GM12878 (cell line): ENCODE measurements around the gene PLAC8L1. TPM values are rescaled to one million over a fixed set of nuclear protein-coding genes. Genes with fewer than 3 reads are reported as not detected.

ENCODE experiments used
- ATAC-seq: fragments of 200-7000 bp; cut with Tn5 transposase; 3 replicates; pipeline ENCODE4 v1.9.1; 2020; ENCODE audit warnings: mild to moderate bottlenecking, moderate library complexity
- BruUV-seq: library from RNA; stranded (reverse); fragments of 400-500 nt; replicated peaks from 2 replicates; lab custom pipeline; 2021; lab: Mats Ljungman, UMichigan
- CTCF ChIA-PET: fragments of 300-600 bp; sonication (Branson Sonifier 250); formaldehyde crosslinking; extraction: SDS; loops from one replicate; lab custom pipeline; 2021; ENCODE audit warnings: inconsistent platforms; lab: Yijun Ruan, JAX
- POLR2A ChIA-PET: fragments of 350-600 bp; formaldehyde crosslinking; extraction: SDS; loops from one replicate; lab custom pipeline; 2021; ENCODE audit warnings: inconsistent platforms; lab: Charles Lee
- RAD21 ChIA-PET: fragments of 300-600 bp; sonication (Branson Sonifier 250); formaldehyde crosslinking; loops from one replicate; lab custom pipeline; 2023; ENCODE audit warnings: antibody characterized with exemption; ENCODE audit not compliant: unreplicated experiment; lab: Charles Lee
- SMC1A ChIA-PET: fragments of 300-600 bp; sonication (Branson Sonifier 250); formaldehyde crosslinking; loops from one replicate; lab custom pipeline; 2023; ENCODE audit not compliant: unreplicated experiment, uncharacterized antibody; lab: Charles Lee
- DNase-seq: peaks from one replicate; pipeline ENCODE4 v3.0.0-alpha.2; 2011; ENCODE audit warnings: low read depth, low spot score
- FAIRE-seq: peaks from 3 replicates; lab custom pipeline; 2011; peaks lifted over from hg19 to GRCh38; lab: Jason Lieb, UNC
- H2AFZ ChIP-seq: 2 replicates; pipeline ENCODE4 v1.6.0; 2011; ENCODE audit warnings: low read depth, low read length, control low read depth; ENCODE audit not compliant: control insufficient read depth
- H3K27ac ChIP-seq: 2 replicates; pipeline ENCODE4 v1.5.1; 2011; ENCODE audit warnings: control low read depth; ENCODE audit not compliant: control insufficient read depth, insufficient read depth
- H3K27me3 ChIP-seq, 2 experiments: replicated peaks in 1 of 2; 2 replicates each; pipeline versions ENCODE4 v1.6.0 to v1.6.1; 2011; ENCODE audit warnings: low read length in 1 of 2; ENCODE audit not compliant: control insufficient read depth in 2 of 2, insufficient read depth in 2 of 2
- H3K36me3 ChIP-seq, 2 experiments: 2 replicates each; pipeline ENCODE4 v1.5.1; 2011; ENCODE audit warnings: low read length in 1 of 2; ENCODE audit not compliant: control insufficient read depth in 2 of 2, insufficient read depth in 2 of 2
- H3K4me1 ChIP-seq: 2 replicates; pipeline ENCODE4 v1.6.1; 2011; ENCODE audit warnings: mild to moderate bottlenecking, low read length, moderate library complexity, mixed read lengths; ENCODE audit not compliant: control insufficient read depth, insufficient read depth
- H3K4me2 ChIP-seq: 2 replicates; pipeline ENCODE4 v1.6.0; 2011; ENCODE audit warnings: control low read depth; ENCODE audit not compliant: control insufficient read depth, insufficient read depth
- H3K4me3 ChIP-seq: fragments of 200-600 bp; sonication (generic); 2 replicates; pipeline ENCODE4 v1.5.1; 2016
- H3K79me2 ChIP-seq: 2 replicates; pipeline ENCODE4 v1.6.0; 2011; ENCODE audit warnings: low read length; ENCODE audit not compliant: control insufficient read depth, insufficient read depth
- H3K9ac ChIP-seq: 2 replicates; pipeline ENCODE4 v1.8.0; 2011; ENCODE audit warnings: low read length, control low read depth, mixed read lengths; ENCODE audit not compliant: control insufficient read depth, insufficient read depth
- H3K9me3 ChIP-seq: replicated peaks from 3 replicates; pipeline ENCODE4 v1.5.1; 2011; ENCODE audit warnings: mild to moderate bottlenecking, low read length; ENCODE audit not compliant: control insufficient read depth, insufficient read depth
- H4K20me1 ChIP-seq: 2 replicates; pipeline ENCODE4 v1.6.0; 2011; ENCODE audit not compliant: control insufficient read depth, insufficient read depth
- EGR1 ChIP-seq, 2 experiments: IDR thresholded peaks; 1 replicate in 1 of 2; 2 replicates in 1 of 2; pipeline ENCODE4 v1.6.1; 2011 to 2012; ENCODE audit warnings: low read depth in 2 of 2, low read length in 2 of 2, borderline replicate concordance in 1 of 2, mild to moderate bottlenecking in 1 of 2, moderate library complexity in 1 of 2
- ESRRA ChIP-seq: IDR thresholded peaks from 2 replicates; pipeline ENCODE4 v1.6.1; 2012; ENCODE audit warnings: mild to moderate bottlenecking, low read length, improper control_type of control experiment
- EZH2 ChIP-seq: IDR thresholded peaks from 2 replicates; pipeline ENCODE4 v1.6.1; 2012; ENCODE audit warnings: low read depth, mild to moderate bottlenecking, control low read depth, inconsistent platforms, low read length, borderline replicate concordance; ENCODE audit not compliant: control insufficient read depth
- JUNB ChIP-seq: IDR thresholded peaks from 2 replicates; pipeline ENCODE4 v1.6.1; 2016; ENCODE audit warnings: antibody characterized with exemption, mild to moderate bottlenecking
- KLF5 ChIP-seq: fragments of 450-650 bp; IDR thresholded peaks from 2 replicates; pipeline ENCODE4 v1.6.1; 2014; ENCODE audit warnings: mild to moderate bottlenecking; ENCODE audit not compliant: partially characterized antibody
- MYC ChIP-seq: IDR thresholded peaks from 2 replicates; pipeline ENCODE4 v1.6.1; 2011; ENCODE audit warnings: mild to moderate bottlenecking, low read length, moderate library complexity, inconsistent platforms; ENCODE audit not compliant: insufficient read depth, insufficient replicate concordance, insufficient read length, severe bottlenecking
- NBN ChIP-seq: fragments of 450-650 bp; IDR thresholded peaks from 2 replicates; pipeline ENCODE4 v1.6.1; 2016
- POLR2A ChIP-seq: IDR thresholded peaks from 2 replicates; pipeline ENCODE4 v1.6.1; 2011; ENCODE audit warnings: low read depth, mild to moderate bottlenecking, low read length
- POLR2AphosphoS5 ChIP-seq: IDR thresholded peaks from 2 replicates; pipeline ENCODE4 v1.6.1; 2011; ENCODE audit warnings: mild to moderate bottlenecking, low read length, inconsistent platforms
- RAD21 ChIP-seq: IDR thresholded peaks from 2 replicates; pipeline ENCODE4 v1.6.1; 2011; ENCODE audit warnings: mild to moderate bottlenecking, low read depth, low read length, moderate library complexity; ENCODE audit not compliant: insufficient read depth
- SRF ChIP-seq, 2 experiments: IDR thresholded peaks; 2 replicates each; pipeline ENCODE4 v1.6.1; 2011; ENCODE audit warnings: low read depth in 2 of 2, low read length in 2 of 2, mild to moderate bottlenecking in 1 of 2, moderate library complexity in 1 of 2
- TCF3 ChIP-seq: IDR thresholded peaks from 2 replicates; pipeline ENCODE4 v1.6.1; 2012; ENCODE audit warnings: low read depth, mild to moderate bottlenecking, low read length, borderline replicate concordance; ENCODE audit not compliant: insufficient read depth
- TCF7 ChIP-seq: IDR thresholded peaks from 2 replicates; pipeline ENCODE4 v1.6.1; 2014; ENCODE audit warnings: antibody characterized with exemption, borderline replicate concordance
- ZZZ3 ChIP-seq: IDR thresholded peaks from 2 replicates; pipeline ENCODE4 v1.6.1; 2011; ENCODE audit warnings: low read depth; ENCODE audit not compliant: control insufficient read depth, insufficient read length
- WGBS: methylation state at CpG from one replicate; pipeline ENCODE4 v1.1.6; 2016; ENCODE audit warnings: low lambda C conversion rate; ENCODE audit not compliant: insufficient replicate concordance, insufficient coverage; ENCODE audit errors: missing lambda C conversion rate; 5-methylcytosine and 5-hydroxymethylcytosine counted together
- in situ Hi-C: fragments of 300-500 bp; cut with MboI; formaldehyde crosslinking; loops from 9 replicates; pipeline ENCODE4 v1.14.3; 2018; ENCODE audit warnings: mixed read lengths
- intact Hi-C: fragments of 100-400 bp; cut with micrococcal nuclease; formaldehyde crosslinking; loops from one replicate; pipeline ENCODE4 v1.14.2; 2022; ENCODE audit not compliant: unreplicated experiment
- polyA plus RNA-seq, 11 experiments: library from polyadenylated mRNA; depleted of rRNA in 4 of 11; unstranded in 6 of 11; stranded (reverse) in 5 of 11; fragments of >200 nt; fragmentation: Nextera tagmentation in 4 of 11; fragmentation: Illumina TruSeq in 1 of 11; extraction: Ambion mirVana in 4 of 11; extraction: Trizol in 1 of 11; gene quantifications; 1 replicate in 1 of 11; 2 replicates in 10 of 11; pipeline versions ENCODE4 v1.2.1 to v1.2.3, GENCODE V29; 2011 to 2016; ENCODE audit warnings: inconsistent platforms in 2 of 11, missing spikeins in 2 of 11, low read depth in 1 of 11
- total RNA-seq, 4 experiments: library from RNA; depleted of rRNA in 3 of 4; stranded (reverse); fragments of >200 nt in 3 of 4; fragmentation: Illumina TruSeq in 1 of 4; extraction: Trizol in 1 of 4; gene quantifications; 2 replicates each; pipeline versions ENCODE4 v1.2.1 to v1.2.3, GENCODE V29; 2013 to 2021
- TF ChIP-seq, protein P1 (sequence below): IDR thresholded peaks from 2 replicates; pipeline ENCODE4 v1.6.1; 2011; ENCODE audit warnings: borderline replicate concordance, low read depth, mild to moderate bottlenecking, moderate library complexity, mixed read lengths, low read length; ENCODE audit not compliant: insufficient read depth; ENCODE audit errors: extremely low read length
- TF ChIP-seq, protein P2 (sequence below): fragments of 450-650 bp; IDR thresholded peaks from 2 replicates; pipeline ENCODE4 v1.6.1; 2016; ENCODE audit warnings: mild to moderate bottlenecking
- TF ChIP-seq, protein P3 (sequence below): fragments of 450-650 bp; IDR thresholded peaks from 2 replicates; pipeline ENCODE4 v1.6.1; 2018; ENCODE audit warnings: mild to moderate bottlenecking, low read depth, moderate library complexity; ENCODE audit not compliant: partially characterized antibody

PLAC8L1 gene
- total and polyA plus RNA-seq, 10 of the 15 experiments (the other 5 are each of a cell fraction or from before 2014, with no cell fraction given) = 0.17 to 0.39 (median 0.24) TPM; not detected in 4

DNA sequence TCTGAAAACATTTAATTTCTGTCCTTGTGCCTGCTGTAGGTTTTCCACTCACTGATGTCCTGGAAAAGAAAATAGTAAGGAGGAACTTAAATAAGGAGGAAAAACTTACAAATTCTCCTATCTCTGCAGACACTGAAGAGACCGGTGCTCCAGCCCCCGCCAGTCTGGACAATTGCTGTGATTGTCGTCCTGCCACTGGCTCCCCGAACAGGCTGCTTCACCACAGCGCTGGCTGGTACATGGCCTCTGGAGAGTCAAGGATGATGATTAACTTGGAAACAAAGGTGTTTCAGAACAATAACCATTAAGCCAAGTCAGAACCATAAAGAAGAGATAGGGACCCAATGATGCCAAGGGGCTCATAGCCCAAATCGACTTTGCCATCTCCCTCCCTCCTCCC, 7.3 kb downstream of the PLAC8L1 start (continued):
- TF ChIP-seq, protein P1, sequence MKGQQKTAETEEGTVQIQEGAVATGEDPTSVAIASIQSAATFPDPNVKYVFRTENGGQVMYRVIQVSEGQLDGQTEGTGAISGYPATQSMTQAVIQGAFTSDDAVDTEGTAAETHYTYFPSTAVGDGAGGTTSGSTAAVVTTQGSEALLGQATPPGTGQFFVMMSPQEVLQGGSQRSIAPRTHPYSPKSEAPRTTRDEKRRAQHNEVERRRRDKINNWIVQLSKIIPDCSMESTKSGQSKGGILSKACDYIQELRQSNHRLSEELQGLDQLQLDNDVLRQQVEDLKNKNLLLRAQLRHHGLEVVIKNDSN = no peak
- TF ChIP-seq JUNB (no peak), ESRRA (no peak)
- TF ChIP-seq, protein P2, sequence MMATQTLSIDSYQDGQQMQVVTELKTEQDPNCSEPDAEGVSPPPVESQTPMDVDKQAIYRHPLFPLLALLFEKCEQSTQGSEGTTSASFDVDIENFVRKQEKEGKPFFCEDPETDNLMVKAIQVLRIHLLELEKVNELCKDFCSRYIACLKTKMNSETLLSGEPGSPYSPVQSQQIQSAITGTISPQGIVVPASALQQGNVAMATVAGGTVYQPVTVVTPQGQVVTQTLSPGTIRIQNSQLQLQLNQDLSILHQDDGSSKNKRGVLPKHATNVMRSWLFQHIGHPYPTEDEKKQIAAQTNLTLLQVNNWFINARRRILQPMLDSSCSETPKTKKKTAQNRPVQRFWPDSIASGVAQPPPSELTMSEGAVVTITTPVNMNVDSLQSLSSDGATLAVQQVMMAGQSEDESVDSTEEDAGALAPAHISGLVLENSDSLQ = no peak

DNA sequence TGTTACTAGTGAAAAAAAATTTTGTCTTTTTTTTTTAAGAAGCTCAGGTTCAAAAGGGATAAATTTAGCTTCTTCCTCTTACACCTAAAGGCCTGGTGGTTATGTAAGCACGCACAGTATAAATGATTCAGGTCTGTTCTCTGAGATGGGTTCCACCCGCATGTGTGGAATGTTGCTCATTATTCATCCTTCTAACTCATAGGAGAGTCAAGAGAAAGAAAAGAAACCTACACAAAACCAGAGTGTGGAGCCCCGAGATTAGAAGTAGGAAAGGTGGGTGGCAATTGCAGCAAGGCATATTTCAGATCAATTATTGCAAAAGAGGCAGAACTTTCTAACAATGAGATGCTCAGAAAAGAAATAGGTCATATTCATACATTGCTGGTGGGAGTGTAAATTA, 13.5 kb downstream of the PLAC8L1 start:
- H3K36me3 ChIP-seq = no peaks in the 10 kb centered on the region
- no peaks in the 10 kb centered on the region for H4K20me1 ChIP-seq
- H3K27ac ChIP-seq = no peak overlapping the region
- intact Hi-C loops = no loop called here
- RAD21 ChIA-PET = no interaction called here
- in situ Hi-C loops = no loop called here
- H3K79me2 ChIP-seq = no peaks in the 10 kb centered on the region
- DNase-seq (no peak), ATAC-seq (no peak), FAIRE-seq (no peak)
- BruUV-seq = no TSS peak
- no peak overlapping the region for H2AFZ ChIP-seq
- CTCF ChIA-PET = interaction anchor here (0.6 to 0.7 kb wide), 2 partner anchors 30 to 145 kb away, joined by 3 read pairs; no protein-coding TSS in a partner anchor
- no peaks in the 10 kb centered on the region for H3K27me3 ChIP-seq
- POLR2A ChIA-PET = no interaction called here
- WGBS = 95% methylated on average over 3 of the region's 3 CpGs
- H3K4me1 ChIP-seq = no peaks in the 10 kb centered on the region
- no peaks in the 10 kb centered on the region for H3K9me3 ChIP-seq
- no peak overlapping the region for H3K4me3 ChIP-seq
- H3K9ac ChIP-seq = no peak overlapping the region
- H3K4me2 ChIP-seq = no peak overlapping the region
- SMC1A ChIA-PET = no interaction called here
- TF ChIP-seq, protein P3, sequence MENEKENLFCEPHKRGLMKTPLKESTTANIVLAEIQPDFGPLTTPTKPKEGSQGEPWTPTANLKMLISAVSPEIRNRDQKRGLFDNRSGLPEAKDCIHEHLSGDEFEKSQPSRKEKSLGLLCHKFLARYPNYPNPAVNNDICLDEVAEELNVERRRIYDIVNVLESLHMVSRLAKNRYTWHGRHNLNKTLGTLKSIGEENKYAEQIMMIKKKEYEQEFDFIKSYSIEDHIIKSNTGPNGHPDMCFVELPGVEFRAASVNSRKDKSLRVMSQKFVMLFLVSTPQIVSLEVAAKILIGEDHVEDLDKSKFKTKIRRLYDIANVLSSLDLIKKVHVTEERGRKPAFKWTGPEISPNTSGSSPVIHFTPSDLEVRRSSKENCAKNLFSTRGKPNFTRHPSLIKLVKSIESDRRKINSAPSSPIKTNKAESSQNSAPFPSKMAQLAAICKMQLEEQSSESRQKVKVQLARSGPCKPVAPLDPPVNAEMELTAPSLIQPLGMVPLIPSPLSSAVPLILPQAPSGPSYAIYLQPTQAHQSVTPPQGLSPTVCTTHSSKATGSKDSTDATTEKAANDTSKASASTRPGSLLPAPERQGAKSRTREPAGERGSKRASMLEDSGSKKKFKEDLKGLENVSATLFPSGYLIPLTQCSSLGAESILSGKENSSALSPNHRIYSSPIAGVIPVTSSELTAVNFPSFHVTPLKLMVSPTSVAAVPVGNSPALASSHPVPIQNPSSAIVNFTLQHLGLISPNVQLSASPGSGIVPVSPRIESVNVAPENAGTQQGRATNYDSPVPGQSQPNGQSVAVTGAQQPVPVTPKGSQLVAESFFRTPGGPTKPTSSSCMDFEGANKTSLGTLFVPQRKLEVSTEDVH = no peak
- TF ChIP-seq POLR2AphosphoS5 = no peak
- TF ChIP-seq ZZZ3 = no peak
- no peak for TF ChIP-seq TCF7
- TF ChIP-seq SRF (IDR thresholded peaks at IDR 0.05; ENCODE audit: low read depth in 2 of 2, low read length in 2 of 2) = no peak
- no peak for TF ChIP-seq EGR1 (IDR thresholded peaks at IDR 0.05; ENCODE audit: borderline replicate concordance in 1 of 2, low read depth in 2 of 2, low read length in 2 of 2)
- TF ChIP-seq TCF3 = no peak
- no peak for TF ChIP-seq EZH2
- TF ChIP-seq RAD21 = no peak
- TF ChIP-seq POLR2A = no peak
- no peak for TF ChIP-seq MYC
- no peak for TF ChIP-seq NBN
- TF ChIP-seq KLF5 = no peak
